Keratinocyte (primary cell): ENCODE data around the gene DLG2. TPM values are rescaled to one million over a fixed set of nuclear protein-coding genes. Genes with fewer than 3 reads are reported as not detected.

Experiments used
- DNase-seq: peaks from one replicate; pipeline ENCODE4 v3.0.0-alpha.2; 2011; ENCODE audit warnings: low read depth, missing footprints, low spot score
- FAIRE-seq: peaks from 2 replicates; lab custom pipeline; 2011; peaks lifted over from hg19 to GRCh38; lab: Jason Lieb, UNC
- H2AFZ ChIP-seq: 2 replicates; pipeline ENCODE4 v1.6.0; 2012; ENCODE audit warnings: low read length, control low read depth, inconsistent platforms; ENCODE audit not compliant: control insufficient read depth
- H3K27ac ChIP-seq: 2 replicates; pipeline ENCODE4 v1.5.1; 2011; ENCODE audit warnings: low read length; ENCODE audit not compliant: control insufficient read depth, insufficient read depth
- H3K27me3 ChIP-seq: 3 replicates; pipeline ENCODE4 v1.6.0; 2011; ENCODE audit warnings: low read length; ENCODE audit not compliant: control insufficient read depth, insufficient read depth; ENCODE audit errors: extremely low read depth
- H3K36me3 ChIP-seq, 2 experiments: 2 replicates in 1 of 2; 3 replicates in 1 of 2; pipeline ENCODE4 v1.5.1; 2011; ENCODE audit warnings: low read length in 2 of 2, mild to moderate bottlenecking in 1 of 2; ENCODE audit not compliant: control insufficient read depth in 2 of 2, insufficient read depth in 2 of 2; ENCODE audit errors: extremely low read depth in 1 of 2
- H3K4me1 ChIP-seq: 3 replicates; pipeline ENCODE4 v1.5.1; 2011; ENCODE audit warnings: low read length; ENCODE audit not compliant: control insufficient read depth, insufficient read depth; ENCODE audit errors: extremely low read depth
- H3K4me2 ChIP-seq: 3 replicates; pipeline ENCODE4 v1.6.0; 2011; ENCODE audit warnings: low read depth, low read length; ENCODE audit not compliant: control insufficient read depth, insufficient read depth; ENCODE audit errors: extremely low read depth
- H3K4me3 ChIP-seq, 3 experiments: fragments of 200-600 bp in 1 of 3; sonication (generic) in 1 of 3; 2 replicates in 2 of 3; 3 replicates in 1 of 3; pipeline ENCODE4 v1.5.1; 2011 to 2016; ENCODE audit warnings: low read length in 3 of 3, mild to moderate bottlenecking in 3 of 3, control low read depth in 2 of 3, inconsistent platforms in 1 of 3, low read depth in 1 of 3, mixed read lengths in 1 of 3, mixed run types in 1 of 3, moderate library complexity in 1 of 3; ENCODE audit not compliant: control insufficient read depth in 2 of 3, insufficient read depth in 2 of 3; ENCODE audit errors: extremely low read depth in 1 of 3
- H3K79me2 ChIP-seq: 2 replicates; pipeline ENCODE4 v1.6.0; 2012; ENCODE audit warnings: low read length; ENCODE audit not compliant: control insufficient read depth, insufficient read depth
- H3K9ac ChIP-seq: 3 replicates; pipeline ENCODE4 v1.6.0; 2011; ENCODE audit warnings: low read length; ENCODE audit not compliant: control insufficient read depth, insufficient read depth; ENCODE audit errors: extremely low read depth
- H3K9me1 ChIP-seq: 3 replicates; pipeline ENCODE4 v1.6.0; 2011; ENCODE audit warnings: low read length; ENCODE audit not compliant: control insufficient read depth, insufficient read depth; ENCODE audit errors: extremely low read depth
- H3K9me3 ChIP-seq: 2 replicates; pipeline ENCODE4 v1.5.1; 2012; ENCODE audit warnings: low read depth, low read length; ENCODE audit not compliant: control insufficient read depth
- H4K20me1 ChIP-seq: 3 replicates; pipeline ENCODE4 v1.6.0; 2011; ENCODE audit warnings: low read length; ENCODE audit not compliant: control insufficient read depth, insufficient read depth; ENCODE audit errors: extremely low read depth
- CTCF ChIP-seq, 3 experiments: IDR thresholded peaks in 1 of 3; conservative IDR thresholded peaks in 1 of 3; optimal IDR thresholded peaks in 1 of 3; 2 replicates in 2 of 3; 3 replicates in 1 of 3; pipeline versions ENCODE3 to v1.5.1; 2011; ENCODE audit warnings: low read length in 3 of 3, mild to moderate bottlenecking in 3 of 3, moderate library complexity in 2 of 3, control low read depth in 1 of 3, inconsistent platforms in 1 of 3; ENCODE audit not compliant: insufficient read depth in 2 of 3; ENCODE audit errors: extremely low read depth in 1 of 3
- EZH2 ChIP-seq: IDR thresholded peaks from one replicate; pipeline ENCODE4 v1.6.1; 2012; ENCODE audit warnings: inconsistent platforms, mild to moderate bottlenecking, low read length, moderate library complexity
- dilution Hi-C: fragments of 300-500 bp; cut with MboI; formaldehyde crosslinking; loops from one replicate; pipeline ENCODE4 v1.7.0; 2020; ENCODE audit warnings: low sequenced_read_pairs; ENCODE audit not compliant: extremely low pct_ligation_motif_present
- polyA plus RNA-seq, 5 experiments: library from polyadenylated mRNA; depleted of rRNA in 3 of 5; stranded (reverse) in 3 of 5; stranded (forward) in 1 of 5; unstranded in 1 of 5; fragments of >200 nt; gene quantifications; 1 replicate in 1 of 5; 2 replicates in 3 of 5; 3 replicates in 1 of 5; pipeline versions ENCODE4 v1.2.1 to v1.2.3, GENCODE V29; 2011 to 2012; ENCODE audit warnings: missing spikeins in 2 of 5, low read depth in 1 of 5, low replicate concordance in 1 of 5

DLG2 gene
- polyA plus RNA-seq, 1 donor (not counting 4 experiments of a cell fraction or from before 2014, with no cell fraction given), result 0.55 TPM

GRCh38 chr11:85187992-85188391 lies 439.2 kb downstream of the DLG2 start:
- dilution Hi-C loops, result no loop called here
- TF ChIP-seq CTCF (optimal IDR thresholded peaks at IDR 0.05 in 1 of 3, IDR thresholded peaks at IDR 0.05 in 1 of 3, conservative IDR thresholded peaks at IDR 0.05 in 1 of 3; ENCODE audit: extremely low read depth in 1 of 3, insufficient read depth in 2 of 3, low read length in 3 of 3), result no peak
- TF ChIP-seq EZH2, result no peak

GRCh38 chr11:85184721-85185120 lies 442.4 kb downstream of the DLG2 start:
- H3K4me2 ChIP-seq, result no peak overlapping the region
- H3K27me3 ChIP-seq, result no peaks in the 10 kb centered on the region
- H3K36me3 ChIP-seq, result no peaks in the 10 kb centered on the region
- dilution Hi-C loops, result no loop called here
- H3K9me3 ChIP-seq, result no peaks in the 10 kb centered on the region
- no peaks in the 10 kb centered on the region for H3K9me1 ChIP-seq
- no peak overlapping the region for H3K9ac ChIP-seq
- no peak for TF ChIP-seq CTCF (optimal IDR thresholded peaks at IDR 0.05 in 1 of 3, IDR thresholded peaks at IDR 0.05 in 1 of 3, conservative IDR thresholded peaks at IDR 0.05 in 1 of 3; ENCODE audit: extremely low read depth in 1 of 3, insufficient read depth in 2 of 3, low read length in 3 of 3)
- no peak for TF ChIP-seq EZH2
- H2AFZ ChIP-seq, result no peak overlapping the region
- H3K4me3 ChIP-seq, result no peak overlapping the region
- no peak for DNase-seq
- no peaks in the 10 kb centered on the region for H3K79me2 ChIP-seq
- H3K4me1 ChIP-seq, result no peaks in the 10 kb centered on the region
- FAIRE-seq, result no peak
- no peaks in the 10 kb centered on the region for H4K20me1 ChIP-seq
- H3K27ac ChIP-seq, result no peak overlapping the region

More at GRCh38 chr11:85187992-85188391, 439.2 kb downstream of the DLG2 start:
- H3K36me3 ChIP-seq, result no peaks in the 10 kb centered on the region
- no peaks in the 10 kb centered on the region for H3K27me3 ChIP-seq
- no peak overlapping the region for H3K4me3 ChIP-seq
- no peak overlapping the region for H3K4me2 ChIP-seq
- H3K79me2 ChIP-seq, result no peaks in the 10 kb centered on the region
- DNase-seq (no peak), FAIRE-seq (no peak)
- H3K9me3 ChIP-seq, result no peaks in the 10 kb centered on the region
- H2AFZ ChIP-seq, result no peak overlapping the region
- no peaks in the 10 kb centered on the region for H4K20me1 ChIP-seq
- no peak overlapping the region for H3K27ac ChIP-seq
- no peaks in the 10 kb centered on the region for H3K9me1 ChIP-seq
- H3K9ac ChIP-seq, result no peak overlapping the region
- no peaks in the 10 kb centered on the region for H3K4me1 ChIP-seq
